ENCODE results near the gene PIAS4. TPM values are rescaled to one million over a fixed set of nuclear protein-coding genes. Genes with fewer than 3 reads are reported as not detected.

PIAS4 gene
- total and polyA plus RNA-seq, 9 of the 15 experiments (the other 6 are each of a cell fraction or from before 2014, with no cell fraction given), result 0.27 to 34.9 (median 14.4) TPM

GRCh38 chr19:3983936-3984583, 23.5 kb upstream of the PIAS4 start (continued):
- TF ChIP-seq, protein P1, sequence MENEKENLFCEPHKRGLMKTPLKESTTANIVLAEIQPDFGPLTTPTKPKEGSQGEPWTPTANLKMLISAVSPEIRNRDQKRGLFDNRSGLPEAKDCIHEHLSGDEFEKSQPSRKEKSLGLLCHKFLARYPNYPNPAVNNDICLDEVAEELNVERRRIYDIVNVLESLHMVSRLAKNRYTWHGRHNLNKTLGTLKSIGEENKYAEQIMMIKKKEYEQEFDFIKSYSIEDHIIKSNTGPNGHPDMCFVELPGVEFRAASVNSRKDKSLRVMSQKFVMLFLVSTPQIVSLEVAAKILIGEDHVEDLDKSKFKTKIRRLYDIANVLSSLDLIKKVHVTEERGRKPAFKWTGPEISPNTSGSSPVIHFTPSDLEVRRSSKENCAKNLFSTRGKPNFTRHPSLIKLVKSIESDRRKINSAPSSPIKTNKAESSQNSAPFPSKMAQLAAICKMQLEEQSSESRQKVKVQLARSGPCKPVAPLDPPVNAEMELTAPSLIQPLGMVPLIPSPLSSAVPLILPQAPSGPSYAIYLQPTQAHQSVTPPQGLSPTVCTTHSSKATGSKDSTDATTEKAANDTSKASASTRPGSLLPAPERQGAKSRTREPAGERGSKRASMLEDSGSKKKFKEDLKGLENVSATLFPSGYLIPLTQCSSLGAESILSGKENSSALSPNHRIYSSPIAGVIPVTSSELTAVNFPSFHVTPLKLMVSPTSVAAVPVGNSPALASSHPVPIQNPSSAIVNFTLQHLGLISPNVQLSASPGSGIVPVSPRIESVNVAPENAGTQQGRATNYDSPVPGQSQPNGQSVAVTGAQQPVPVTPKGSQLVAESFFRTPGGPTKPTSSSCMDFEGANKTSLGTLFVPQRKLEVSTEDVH (IDR thresholded peaks at IDR 0.05; ENCODE audit: low read depth, partially characterized antibody), result no peak
- TF ChIP-seq, protein P2, sequence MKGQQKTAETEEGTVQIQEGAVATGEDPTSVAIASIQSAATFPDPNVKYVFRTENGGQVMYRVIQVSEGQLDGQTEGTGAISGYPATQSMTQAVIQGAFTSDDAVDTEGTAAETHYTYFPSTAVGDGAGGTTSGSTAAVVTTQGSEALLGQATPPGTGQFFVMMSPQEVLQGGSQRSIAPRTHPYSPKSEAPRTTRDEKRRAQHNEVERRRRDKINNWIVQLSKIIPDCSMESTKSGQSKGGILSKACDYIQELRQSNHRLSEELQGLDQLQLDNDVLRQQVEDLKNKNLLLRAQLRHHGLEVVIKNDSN (CRISPR knock-in tag; IDR thresholded peaks at IDR 0.05), result peak; percentile 68
- TF ChIP-seq ADNP (tag; IDR thresholded peaks at IDR 0.05), result no peak
- TF ChIP-seq MYC (IDR thresholded peaks at IDR 0.05; ENCODE audit: low read depth, low read length), result peak; percentile 68
- TF ChIP-seq MYC (CRISPR knock-in tag; IDR thresholded peaks at IDR 0.05; ENCODE audit: borderline replicate concordance, low read depth), result no peak
- TF ChIP-seq ZNF395 (CRISPR knock-in tag; IDR thresholded peaks at IDR 0.05), result no peak
- no peak for TF ChIP-seq ZNF324 (CRISPR knock-in tag; IDR thresholded peaks at IDR 0.05)
- TF ChIP-seq, protein P3, sequence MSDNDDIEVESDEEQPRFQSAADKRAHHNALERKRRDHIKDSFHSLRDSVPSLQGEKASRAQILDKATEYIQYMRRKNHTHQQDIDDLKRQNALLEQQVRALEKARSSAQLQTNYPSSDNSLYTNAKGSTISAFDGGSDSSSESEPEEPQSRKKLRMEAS (CRISPR knock-in tag; IDR thresholded peaks at IDR 0.05), result peak; percentile 89
- no peak for TF ChIP-seq CTCF (IDR thresholded peaks at IDR 0.05 in 2 of 3, conservative IDR thresholded peaks at IDR 0.05 in 1 of 3; ENCODE audit: insufficient read depth in 2 of 3, low read depth in 1 of 3, low read length in 3 of 3)
- TF ChIP-seq ZNF239 (CRISPR knock-in tag; IDR thresholded peaks at IDR 0.05), result no peak
- TF ChIP-seq YY1 (IDR thresholded peaks at IDR 0.05; ENCODE audit: borderline replicate concordance in 1 of 3, control insufficient read depth in 1 of 3, extremely low read depth in 1 of 3, insufficient read depth in 3 of 3, insufficient read length in 1 of 3, insufficient replicate concordance in 2 of 3, low read depth in 1 of 3, low read length in 2 of 3), result peak in 1 of 3 experiments; percentile 58
- TF ChIP-seq ILK (tag; IDR thresholded peaks at IDR 0.05; ENCODE audit: borderline replicate concordance, low read depth), result no peak
- no peak for TF ChIP-seq RAD51 (IDR thresholded peaks at IDR 0.05; ENCODE audit: borderline replicate concordance, low read depth)
- TF ChIP-seq SRSF7 (optimal IDR thresholded peaks at IDR 0.05; ENCODE audit: low read depth, low read length), result no peak
- no peak for TF ChIP-seq SLC30A9 (CRISPR knock-in tag; IDR thresholded peaks at IDR 0.05)
- TF ChIP-seq ZFP36 (IDR thresholded peaks at IDR 0.05; ENCODE audit: low read depth, low read length, partially characterized antibody), result no peak
